ENCODE data around the gene HADHB. TPM values are rescaled to one million over a fixed set of nuclear protein-coding genes. Genes with fewer than 3 reads are reported as not detected.
A peak's percentile ranks its signal among the peaks of the same experiment; 100 is the strongest.

HADHB gene
- total RNA-seq, 1 experiment from 2014 or later, result 72.7 TPM

GRCh38 chr2:26245810-26246209 lies 1.1 kb downstream of the HADHB start:
- no peak for DNase-seq
- peaks cover 32% of the 10 kb centered on the region for H3K4me1 ChIP-seq (replicated peaks; ENCODE audit: insufficient read depth)
- intact Hi-C loops (cut with micrococcal nuclease; ENCODE audit: unreplicated experiment), result loop anchor here (1.0 to 10.0 kb wide), 2 partner anchors 84 to 329 kb away; no protein-coding TSS in a partner anchor
- TF ChIP-seq EZH2 (IDR thresholded peaks at IDR 0.05; ENCODE audit: low read depth) (no peak), CTCF (conservative IDR thresholded peaks at IDR 0.05) (no peak)
- H3K4me2 ChIP-seq, result peak overlapping the region; percentile 87
- POLR2A ChIA-PET (ENCODE audit: unreplicated experiment), result interaction anchor here (0.7 kb wide), 1 partner anchor 51 kb away, joined by 3 read pairs; no protein-coding TSS in a partner anchor
- BruUV-seq (replicated peaks), result no TSS peak
- H3K9me3 ChIP-seq (ENCODE audit: insufficient read depth, low read depth), result no peaks in the 10 kb centered on the region
- H3K79me2 ChIP-seq (ENCODE audit: low read depth), result peaks cover 94% of the 10 kb centered on the region
- peak overlapping the region; percentile 75 for H3K27ac ChIP-seq
- no peaks in the 10 kb centered on the region for H3K36me3 ChIP-seq (ENCODE audit: low read depth)
- H3K27me3 ChIP-seq (ENCODE audit: insufficient read depth, low read depth), result no peaks in the 10 kb centered on the region
- peak overlapping the region; percentile 97 for H2AFZ ChIP-seq
- peak overlapping the region; percentile 95 for H3K4me3 ChIP-seq
- CTCF ChIA-PET, result no interaction called here
- H3K9me2 ChIP-seq (ENCODE audit: insufficient read depth), result no peaks in the 10 kb centered on the region
- peaks cover 22% of the 10 kb centered on the region for H3F3A ChIP-seq (ENCODE audit: insufficient read depth, low read depth)
- peaks cover 7% of the 10 kb centered on the region for H4K20me1 ChIP-seq (ENCODE audit: insufficient read depth)

GRCh38 chr2:26246818-26247217 lies 2.1 kb downstream of the HADHB start:
- BruUV-seq (replicated peaks), result no TSS peak
- Histone ChIP-seq H3F3A (ENCODE audit: insufficient read depth, low read depth) (peaks cover 18% of the 10 kb centered on the region), H4K20me1 (ENCODE audit: insufficient read depth) (peaks cover 7% of the 10 kb centered on the region), H3K4me1 (replicated peaks; ENCODE audit: insufficient read depth) (peaks cover 22% of the 10 kb centered on the region), H3K36me3 (ENCODE audit: low read depth) (no peaks in the 10 kb centered on the region), H3K79me2 (ENCODE audit: low read depth) (peaks cover 92% of the 10 kb centered on the region), H3K27ac (no peak overlapping the region), H2AFZ (no peak overlapping the region), H3K9me2 (ENCODE audit: insufficient read depth) (no peaks in the 10 kb centered on the region), H3K4me2 (peak overlapping the region; percentile 87), H3K27me3 (ENCODE audit: insufficient read depth, low read depth) (no peaks in the 10 kb centered on the region), H3K9me3 (ENCODE audit: insufficient read depth, low read depth) (no peaks in the 10 kb centered on the region), H3K4me3 (peak overlapping the region; percentile 12; the same call in 1 of the 2 replicates)
- ChIA-PET POLR2A (ENCODE audit: unreplicated experiment) (no interaction called here), CTCF (no interaction called here)
- DNase-seq, result no peak
- intact Hi-C loops (cut with micrococcal nuclease; ENCODE audit: unreplicated experiment), result loop anchor here (10.0 kb wide), 1 partner anchor 328 kb away; no protein-coding TSS in a partner anchor
- TF ChIP-seq EZH2 (IDR thresholded peaks at IDR 0.05; ENCODE audit: low read depth), result no peak
- TF ChIP-seq CTCF (conservative IDR thresholded peaks at IDR 0.05), result no peak

GRCh38 chr2:26249625-26250024 lies 4.9 kb downstream of the HADHB start:
- Histone ChIP-seq H3F3A (ENCODE audit: insufficient read depth, low read depth) (peaks cover 11% of the 10 kb centered on the region; the same call in 1 of the 2 replicates), H3K4me3 (no peak overlapping the region), H3K4me2 (no peak overlapping the region), H3K36me3 (ENCODE audit: low read depth) (peaks cover 3% of the 10 kb centered on the region; the same call in 1 of the 2 replicates), H3K9me2 (ENCODE audit: insufficient read depth) (no peaks in the 10 kb centered on the region), H3K9me3 (ENCODE audit: insufficient read depth, low read depth) (no peaks in the 10 kb centered on the region), H3K27ac (no peak overlapping the region), H3K4me1 (replicated peaks; ENCODE audit: insufficient read depth) (peaks cover 15% of the 10 kb centered on the region), H3K79me2 (ENCODE audit: low read depth) (peaks cover 77% of the 10 kb centered on the region), H2AFZ (no peak overlapping the region), H4K20me1 (ENCODE audit: insufficient read depth) (peaks cover 12% of the 10 kb centered on the region), H3K27me3 (ENCODE audit: insufficient read depth, low read depth) (no peaks in the 10 kb centered on the region)
- intact Hi-C loops (cut with micrococcal nuclease; ENCODE audit: unreplicated experiment), result loop anchor here (10.0 kb wide), 1 partner anchor 325 kb away; no protein-coding TSS in a partner anchor
- TF ChIP-seq EZH2 (IDR thresholded peaks at IDR 0.05; ENCODE audit: low read depth) (no peak), CTCF (conservative IDR thresholded peaks at IDR 0.05) (no peak)
- ChIA-PET POLR2A (ENCODE audit: unreplicated experiment) (no interaction called here), CTCF (no interaction called here)
- no TSS peak for BruUV-seq (replicated peaks)
- no peak for DNase-seq
